SK-N-SH (cell line): ENCODE results near the gene RPS10. TPM values are rescaled to one million over a fixed set of nuclear protein-coding genes. Genes with fewer than 3 reads are reported as not detected.

Source experiments
- CTCF ChIA-PET: fragments of 300-600, 350-600 bp; formaldehyde crosslinking; extraction: SDS; loops from one replicate; lab custom pipeline; 2021; lab: Yijun Ruan, JAX
- POLR2A ChIA-PET: fragments of 350-600 bp; sonication (Branson Sonifier 250); formaldehyde crosslinking; extraction: SDS; loops from one replicate; lab custom pipeline; 2020; ENCODE audit warnings: antibody characterized with exemption, inconsistent platforms; lab: Yijun Ruan, JAX
- DNase-seq: peaks from one replicate; pipeline ENCODE4 v3.0.0; 2012
- H2AFZ ChIP-seq: fragments of 200-600 bp; sonication (generic); 2 replicates; pipeline ENCODE4 v1.8.1; 2016; ENCODE audit warnings: antibody characterized with exemption, mild to moderate bottlenecking, low read depth
- H3F3A ChIP-seq: fragments of 200-600 bp; sonication (generic); replicated peaks from 2 replicates; pipeline ENCODE3; 2016; ENCODE audit warnings: antibody characterized with exemption, mild to moderate bottlenecking; ENCODE audit not compliant: insufficient read depth
- H3K27ac ChIP-seq, 2 experiments: fragments of 200-500 bp in 1 of 2; fragments of 200-600 bp in 1 of 2; sonication (Bioruptor generic) in 1 of 2; sonication (generic), shearing (Covaris generic) in 1 of 2; 2 replicates each; pipeline versions ENCODE4 v1.5.1 to v1.6.1; 2014 to 2016; ENCODE audit warnings: low read depth in 2 of 2, inconsistent platforms in 1 of 2, low read length in 1 of 2, mild to moderate bottlenecking in 1 of 2, mixed read lengths in 1 of 2
- H3K27me3 ChIP-seq: fragments of 200-600 bp; sonication (generic), shearing (Covaris generic); 2 replicates; pipeline ENCODE4 v1.6.1; 2016; ENCODE audit warnings: mixed run types; ENCODE audit not compliant: insufficient read depth
- H3K36me3 ChIP-seq, 2 experiments: fragments of 200-500 bp in 1 of 2; fragments of 200-600 bp in 1 of 2; sonication (Bioruptor generic) in 1 of 2; sonication (generic) in 1 of 2; replicated peaks in 1 of 2; 2 replicates each; pipeline versions ENCODE3 to v1.5.1; 2014 to 2016; ENCODE audit warnings: low read length in 1 of 2, mild to moderate bottlenecking in 1 of 2; ENCODE audit not compliant: insufficient read depth in 2 of 2, control insufficient read depth in 1 of 2
- H3K4me1 ChIP-seq, 2 experiments: fragments of 200-500 bp in 1 of 2; fragments of 200-600 bp in 1 of 2; sonication (Bioruptor generic) in 1 of 2; sonication (generic), shearing (Covaris generic) in 1 of 2; 2 replicates each; pipeline versions ENCODE4 v1.5.1 to v1.6.1; 2014 to 2016; ENCODE audit warnings: low read depth in 1 of 2, low read length in 1 of 2, mixed run types in 1 of 2; ENCODE audit not compliant: insufficient read depth in 2 of 2, control insufficient read depth in 1 of 2
- H3K4me2 ChIP-seq: fragments of 200-600 bp; sonication (generic), shearing (Covaris generic); 2 replicates; pipeline ENCODE4 v1.6.1; 2017; ENCODE audit warnings: mixed run types
- H3K4me3 ChIP-seq, 2 experiments: fragments of 200-500 bp in 1 of 2; fragments of 200-600 bp in 1 of 2; sonication (Bioruptor generic) in 1 of 2; sonication (generic), shearing (Covaris generic) in 1 of 2; 2 replicates each; pipeline versions ENCODE4 v1.5.1 to v1.8.1; 2014 to 2016; ENCODE audit warnings: low read depth in 2 of 2, inconsistent platforms in 1 of 2, low read length in 1 of 2, mild to moderate bottlenecking in 1 of 2, mixed read lengths in 1 of 2, moderate library complexity in 1 of 2
- H3K79me2 ChIP-seq: fragments of 200-600 bp; sonication (generic); 2 replicates; pipeline ENCODE4 v1.8.1; 2017; ENCODE audit warnings: mild to moderate bottlenecking; ENCODE audit not compliant: insufficient read depth
- H3K9ac ChIP-seq: fragments of 200-600 bp; sonication (generic); 2 replicates; pipeline ENCODE4 v1.6.1; 2017; ENCODE audit warnings: mixed run types
- H3K9me2 ChIP-seq: fragments of 200-600 bp; sonication (generic); 2 replicates; pipeline ENCODE4 v1.6.1; 2017; ENCODE audit warnings: mixed run types
- H3K9me3 ChIP-seq: fragments of 200-600 bp; sonication (generic); 2 replicates; pipeline ENCODE4 v1.6.1; 2017; ENCODE audit warnings: mixed run types, mild to moderate bottlenecking, moderate library complexity
- H4K20me1 ChIP-seq: fragments of 200-600 bp; sonication (generic); 2 replicates; pipeline ENCODE4 v1.6.1; 2017; ENCODE audit warnings: mild to moderate bottlenecking, mixed run types; ENCODE audit not compliant: insufficient read depth
- ELF1 ChIP-seq: IDR thresholded peaks from 2 replicates; pipeline ENCODE4 v1.4.0; 2012
- EP300 ChIP-seq, 2 experiments: IDR thresholded peaks; 2 replicates each; pipeline versions ENCODE4 v1.4.0 to v1.6.1; 2012; ENCODE audit warnings: borderline replicate concordance in 1 of 2, low read depth in 1 of 2, low read length in 1 of 2
- FOXJ3 ChIP-seq: sonication (generic); formaldehyde crosslinking; IDR thresholded peaks from 2 replicates; pipeline ENCODE4 v1.5.1; 2020; ENCODE audit warnings: mild to moderate bottlenecking, missing genetic modification reagents
- MEF2A ChIP-seq: IDR thresholded peaks from 2 replicates; pipeline ENCODE4 v1.4.0; 2012; ENCODE audit warnings: low read depth, borderline replicate concordance
- MXI1 ChIP-seq: IDR thresholded peaks from 2 replicates; pipeline ENCODE4 v1.6.1; 2012; ENCODE audit warnings: mild to moderate bottlenecking, low read depth, low read length, improper control_type of control experiment
- POLR2AphosphoS5 ChIP-seq: IDR thresholded peaks from 2 replicates; pipeline ENCODE4 v1.6.1; 2012; ENCODE audit warnings: low read depth, low read length
- RFX5 ChIP-seq: IDR thresholded peaks from 2 replicates; pipeline ENCODE4 v1.6.1; 2012; ENCODE audit warnings: mild to moderate bottlenecking, improper control_type of control experiment, low read length
- SIN3A ChIP-seq: IDR thresholded peaks from 2 replicates; pipeline ENCODE4 v1.6.1; 2012; ENCODE audit warnings: low read depth, mild to moderate bottlenecking, low read length, moderate library complexity, borderline replicate concordance
- SMC3 ChIP-seq: IDR thresholded peaks from 2 replicates; pipeline ENCODE4 v1.6.1; 2012; ENCODE audit warnings: low read depth, low read length, improper control_type of control experiment
- TCF12 ChIP-seq: IDR thresholded peaks from 2 replicates; pipeline ENCODE4 v1.4.0; 2012
- TEAD4 ChIP-seq: IDR thresholded peaks from 2 replicates; pipeline ENCODE4 v1.4.0; 2012; ENCODE audit warnings: mild to moderate bottlenecking, borderline replicate concordance; ENCODE audit not compliant: insufficient read depth
- WGBS: methylation state at CpG from one replicate; pipeline ENCODE4 v1.1.6; 2017; ENCODE audit warnings: low lambda C conversion rate; 5-methylcytosine and 5-hydroxymethylcytosine counted together
- polyA plus RNA-seq, 3 experiments: library from polyadenylated mRNA; depleted of rRNA; stranded (reverse); fragments of >200 nt; gene quantifications; 2 replicates each; pipeline ENCODE4 v1.2.3, GENCODE V29; 2012
- TF ChIP-seq, protein P1 (sequence below): fragments of 200-600 bp; sonication (generic); IDR thresholded peaks from 2 replicates; pipeline ENCODE4 v1.6.1; 2017; ENCODE audit warnings: antibody characterized with exemption, mild to moderate bottlenecking, moderate library complexity
- TF ChIP-seq, protein P2 (sequence below): IDR thresholded peaks from 2 replicates; pipeline ENCODE4 v1.6.1; 2012; ENCODE audit warnings: mild to moderate bottlenecking, low read depth, low read length, moderate library complexity
- TF ChIP-seq, protein P3 (sequence below): IDR thresholded peaks from 2 replicates; pipeline ENCODE4 v1.4.0; 2012; ENCODE audit warnings: low read depth, borderline replicate concordance
- TF ChIP-seq, protein P4 (sequence below): fragments of 150-350 bp; IDR thresholded peaks from 2 replicates; pipeline ENCODE4 v1.6.1; 2017; ENCODE audit warnings: antibody characterized with exemption, low read length, low read depth, borderline replicate concordance

Gene RPS10
- polyA plus RNA-seq, 1 of the 3 experiments (the other 2 are of a cell fraction) = 4,475 TPM

DNA sequence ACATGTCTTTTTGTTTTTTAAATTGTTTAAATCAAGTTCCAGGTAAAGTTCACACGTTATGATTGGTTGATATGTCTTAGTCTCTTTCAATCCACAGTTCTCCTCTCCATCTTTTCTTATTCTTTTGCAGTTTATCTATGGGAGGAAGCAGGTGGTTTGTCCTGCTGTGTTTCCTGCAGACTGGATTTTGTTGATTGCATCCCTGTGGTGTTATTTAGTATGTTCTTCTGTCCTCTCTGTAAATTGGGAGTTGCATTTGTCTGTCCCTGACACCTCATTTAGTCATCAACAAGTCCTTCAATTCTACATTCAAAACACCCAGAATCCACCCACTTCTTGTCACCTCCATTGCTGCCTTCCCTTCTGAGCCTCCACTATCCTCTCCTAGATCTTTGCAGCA is 48.1 kb upstream of the RPS10 start:
- Histone ChIP-seq H3K36me3 (no peaks in the 10 kb centered on the region), H3K4me3 (no peak overlapping the region), H3K4me1 (peaks cover 0 to 3% of the 10 kb centered on the region in 2 experiments; a peak in 1 of 4 replicates), H3K9me3 (no peaks in the 10 kb centered on the region), H3K27me3 (no peaks in the 10 kb centered on the region; the same call in 1 of the 2 replicates), H3K9ac (no peak overlapping the region), H3K9me2 (no peaks in the 10 kb centered on the region), H3F3A (no peaks in the 10 kb centered on the region), H4K20me1 (no peaks in the 10 kb centered on the region), H3K27ac (no peak overlapping the region), H2AFZ (no peak overlapping the region), H3K79me2 (no peaks in the 10 kb centered on the region), H3K4me2 (no peak overlapping the region)
- CTCF ChIA-PET = interaction anchor here (0.6 kb wide), 1 partner anchor 135 kb away, joined by 3 read pairs; no protein-coding TSS in a partner anchor
- no peak for DNase-seq
- TF ChIP-seq SMC3 (no peak), POLR2AphosphoS5 (no peak), RFX5 (no peak), MEF2A (no peak), TEAD4 (no peak), EP300 (IDR thresholded peaks at IDR 0.05; ENCODE audit: borderline replicate concordance in 1 of 2, low read depth in 1 of 2, low read length in 1 of 2) (no peak), TCF12 (no peak), FOXJ3 (CRISPR knock-in tag) (no peak), ELF1 (no peak), SIN3A (no peak), MXI1 (no peak)
- TF ChIP-seq, protein P1, sequence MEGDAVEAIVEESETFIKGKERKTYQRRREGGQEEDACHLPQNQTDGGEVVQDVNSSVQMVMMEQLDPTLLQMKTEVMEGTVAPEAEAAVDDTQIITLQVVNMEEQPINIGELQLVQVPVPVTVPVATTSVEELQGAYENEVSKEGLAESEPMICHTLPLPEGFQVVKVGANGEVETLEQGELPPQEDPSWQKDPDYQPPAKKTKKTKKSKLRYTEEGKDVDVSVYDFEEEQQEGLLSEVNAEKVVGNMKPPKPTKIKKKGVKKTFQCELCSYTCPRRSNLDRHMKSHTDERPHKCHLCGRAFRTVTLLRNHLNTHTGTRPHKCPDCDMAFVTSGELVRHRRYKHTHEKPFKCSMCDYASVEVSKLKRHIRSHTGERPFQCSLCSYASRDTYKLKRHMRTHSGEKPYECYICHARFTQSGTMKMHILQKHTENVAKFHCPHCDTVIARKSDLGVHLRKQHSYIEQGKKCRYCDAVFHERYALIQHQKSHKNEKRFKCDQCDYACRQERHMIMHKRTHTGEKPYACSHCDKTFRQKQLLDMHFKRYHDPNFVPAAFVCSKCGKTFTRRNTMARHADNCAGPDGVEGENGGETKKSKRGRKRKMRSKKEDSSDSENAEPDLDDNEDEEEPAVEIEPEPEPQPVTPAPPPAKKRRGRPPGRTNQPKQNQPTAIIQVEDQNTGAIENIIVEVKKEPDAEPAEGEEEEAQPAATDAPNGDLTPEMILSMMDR = no peak
- TF ChIP-seq, protein P2, sequence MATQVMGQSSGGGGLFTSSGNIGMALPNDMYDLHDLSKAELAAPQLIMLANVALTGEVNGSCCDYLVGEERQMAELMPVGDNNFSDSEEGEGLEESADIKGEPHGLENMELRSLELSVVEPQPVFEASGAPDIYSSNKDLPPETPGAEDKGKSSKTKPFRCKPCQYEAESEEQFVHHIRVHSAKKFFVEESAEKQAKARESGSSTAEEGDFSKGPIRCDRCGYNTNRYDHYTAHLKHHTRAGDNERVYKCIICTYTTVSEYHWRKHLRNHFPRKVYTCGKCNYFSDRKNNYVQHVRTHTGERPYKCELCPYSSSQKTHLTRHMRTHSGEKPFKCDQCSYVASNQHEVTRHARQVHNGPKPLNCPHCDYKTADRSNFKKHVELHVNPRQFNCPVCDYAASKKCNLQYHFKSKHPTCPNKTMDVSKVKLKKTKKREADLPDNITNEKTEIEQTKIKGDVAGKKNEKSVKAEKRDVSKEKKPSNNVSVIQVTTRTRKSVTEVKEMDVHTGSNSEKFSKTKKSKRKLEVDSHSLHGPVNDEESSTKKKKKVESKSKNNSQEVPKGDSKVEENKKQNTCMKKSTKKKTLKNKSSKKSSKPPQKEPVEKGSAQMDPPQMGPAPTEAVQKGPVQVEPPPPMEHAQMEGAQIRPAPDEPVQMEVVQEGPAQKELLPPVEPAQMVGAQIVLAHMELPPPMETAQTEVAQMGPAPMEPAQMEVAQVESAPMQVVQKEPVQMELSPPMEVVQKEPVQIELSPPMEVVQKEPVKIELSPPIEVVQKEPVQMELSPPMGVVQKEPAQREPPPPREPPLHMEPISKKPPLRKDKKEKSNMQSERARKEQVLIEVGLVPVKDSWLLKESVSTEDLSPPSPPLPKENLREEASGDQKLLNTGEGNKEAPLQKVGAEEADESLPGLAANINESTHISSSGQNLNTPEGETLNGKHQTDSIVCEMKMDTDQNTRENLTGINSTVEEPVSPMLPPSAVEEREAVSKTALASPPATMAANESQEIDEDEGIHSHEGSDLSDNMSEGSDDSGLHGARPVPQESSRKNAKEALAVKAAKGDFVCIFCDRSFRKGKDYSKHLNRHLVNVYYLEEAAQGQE = no peak
- TF ChIP-seq, protein P3, sequence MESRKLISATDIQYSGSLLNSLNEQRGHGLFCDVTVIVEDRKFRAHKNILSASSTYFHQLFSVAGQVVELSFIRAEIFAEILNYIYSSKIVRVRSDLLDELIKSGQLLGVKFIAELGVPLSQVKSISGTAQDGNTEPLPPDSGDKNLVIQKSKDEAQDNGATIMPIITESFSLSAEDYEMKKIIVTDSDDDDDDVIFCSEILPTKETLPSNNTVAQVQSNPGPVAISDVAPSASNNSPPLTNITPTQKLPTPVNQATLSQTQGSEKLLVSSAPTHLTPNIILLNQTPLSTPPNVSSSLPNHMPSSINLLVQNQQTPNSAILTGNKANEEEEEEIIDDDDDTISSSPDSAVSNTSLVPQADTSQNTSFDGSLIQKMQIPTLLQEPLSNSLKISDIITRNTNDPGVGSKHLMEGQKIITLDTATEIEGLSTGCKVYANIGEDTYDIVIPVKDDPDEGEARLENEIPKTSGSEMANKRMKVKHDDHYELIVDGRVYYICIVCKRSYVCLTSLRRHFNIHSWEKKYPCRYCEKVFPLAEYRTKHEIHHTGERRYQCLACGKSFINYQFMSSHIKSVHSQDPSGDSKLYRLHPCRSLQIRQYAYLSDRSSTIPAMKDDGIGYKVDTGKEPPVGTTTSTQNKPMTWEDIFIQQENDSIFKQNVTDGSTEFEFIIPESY = no peak
- TF ChIP-seq, protein P4, sequence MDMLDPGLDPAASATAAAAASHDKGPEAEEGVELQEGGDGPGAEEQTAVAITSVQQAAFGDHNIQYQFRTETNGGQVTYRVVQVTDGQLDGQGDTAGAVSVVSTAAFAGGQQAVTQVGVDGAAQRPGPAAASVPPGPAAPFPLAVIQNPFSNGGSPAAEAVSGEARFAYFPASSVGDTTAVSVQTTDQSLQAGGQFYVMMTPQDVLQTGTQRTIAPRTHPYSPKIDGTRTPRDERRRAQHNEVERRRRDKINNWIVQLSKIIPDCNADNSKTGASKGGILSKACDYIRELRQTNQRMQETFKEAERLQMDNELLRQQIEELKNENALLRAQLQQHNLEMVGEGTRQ = no peak
- POLR2A ChIA-PET = no interaction called here
- WGBS = 33% methylated on average over 1 of the region's 1 CpG
